H9 (cell line): ENCODE measurements around the gene NFE2L2. TPM values are rescaled to one million over a fixed set of nuclear protein-coding genes. Genes with fewer than 3 reads are reported as not detected.

Experiments used
- DNase-seq: peaks from one replicate; pipeline ENCODE4 v3.0.0-alpha.2; 2017
- H2AFZ ChIP-seq: one replicate; pipeline ENCODE4 v1.6.1; 2013; ENCODE audit warnings: mild to moderate bottlenecking, low read length, control low read depth, moderate library complexity
- H2AK5ac ChIP-seq: 2 replicates; pipeline ENCODE4 v1.6.1; 2013; ENCODE audit warnings: low read length, control low read depth, mixed read lengths; ENCODE audit not compliant: insufficient read length
- H2BK120ac ChIP-seq: one replicate; pipeline ENCODE4 v1.6.1; 2013; ENCODE audit warnings: low read depth, mild to moderate bottlenecking, low read length, control low read depth, inconsistent platforms; ENCODE audit not compliant: poor library complexity, severe bottlenecking
- H2BK12ac ChIP-seq: 2 replicates; pipeline ENCODE4 v1.6.1; 2013; ENCODE audit warnings: low read length, control low read depth, mixed read lengths, low read depth; ENCODE audit not compliant: insufficient read length
- H2BK15ac ChIP-seq: 2 replicates; pipeline ENCODE4 v1.6.1; 2013; ENCODE audit warnings: low read depth, low read length, control low read depth
- H2BK20ac ChIP-seq: one replicate; pipeline ENCODE4 v1.6.1; 2013; ENCODE audit warnings: low read depth, mild to moderate bottlenecking, low read length, control low read depth, inconsistent platforms; ENCODE audit not compliant: poor library complexity, severe bottlenecking
- H2BK5ac ChIP-seq: 2 replicates; pipeline ENCODE4 v1.6.1; 2013; ENCODE audit warnings: low read length, control low read depth, mixed read lengths; ENCODE audit not compliant: insufficient read length
- H3K14ac ChIP-seq: 2 replicates; pipeline ENCODE4 v1.6.1; 2013; ENCODE audit warnings: low read length, control low read depth; ENCODE audit not compliant: insufficient read depth
- H3K18ac ChIP-seq: 2 replicates; pipeline ENCODE4 v1.6.1; 2013; ENCODE audit warnings: low read depth, mild to moderate bottlenecking, mixed read lengths, low read length, control low read depth; ENCODE audit not compliant: insufficient read length
- H3K23ac ChIP-seq: 2 replicates; pipeline ENCODE4 v1.6.1; 2013; ENCODE audit warnings: low read length, control low read depth, mixed read lengths, low read depth; ENCODE audit not compliant: insufficient read length
- H3K23me2 ChIP-seq: 2 replicates; pipeline ENCODE4 v1.6.1; 2013; ENCODE audit warnings: low read depth, mild to moderate bottlenecking, mixed read lengths, low read length, control low read depth; ENCODE audit not compliant: insufficient read length, poor library complexity, severe bottlenecking
- H3K27ac ChIP-seq: 2 replicates; pipeline ENCODE4 v1.5.1; 2013; ENCODE audit warnings: low read length, control low read depth, mixed read lengths, low read depth; ENCODE audit not compliant: insufficient read length
- H3K27me3 ChIP-seq: 2 replicates; pipeline ENCODE4 v1.6.1; 2013; ENCODE audit warnings: low read length, control low read depth, inconsistent platforms; ENCODE audit not compliant: insufficient read depth
- H3K4ac ChIP-seq: 2 replicates; pipeline ENCODE4 v1.6.1; 2013; ENCODE audit warnings: low read depth, mild to moderate bottlenecking, control low read depth, inconsistent platforms, low read length, moderate library complexity
- H3K4me1 ChIP-seq: 2 replicates; pipeline ENCODE4 v1.6.1; 2013; ENCODE audit warnings: low read length, control low read depth, inconsistent platforms; ENCODE audit not compliant: insufficient read depth
- H3K4me2 ChIP-seq: 2 replicates; pipeline ENCODE4 v1.6.1; 2013; ENCODE audit warnings: low read length, control low read depth, mixed read lengths; ENCODE audit not compliant: insufficient read length, insufficient read depth
- H3K56ac ChIP-seq: 2 replicates; pipeline ENCODE4 v1.6.1; 2013; ENCODE audit warnings: low read depth, mild to moderate bottlenecking, mixed read lengths, low read length, control low read depth; ENCODE audit not compliant: insufficient read length
- H3K79me1 ChIP-seq: 2 replicates; pipeline ENCODE4 v1.6.1; 2013; ENCODE audit warnings: low read depth, mild to moderate bottlenecking, moderate library complexity, low read length, control low read depth, inconsistent platforms; ENCODE audit not compliant: insufficient read depth, poor library complexity, severe bottlenecking
- H3K79me2 ChIP-seq: 2 replicates; pipeline ENCODE4 v1.6.1; 2013; ENCODE audit warnings: low read length, control low read depth, inconsistent platforms; ENCODE audit not compliant: insufficient read depth
- H3K9ac ChIP-seq: 2 replicates; pipeline ENCODE4 v1.6.1; 2013; ENCODE audit warnings: low read length, control low read depth, mixed read lengths; ENCODE audit not compliant: insufficient read length; ENCODE audit errors: extremely low read depth
- H3K9me3 ChIP-seq: one replicate; pipeline ENCODE4 v1.6.1; 2013; ENCODE audit warnings: low read depth, low read length, inconsistent platforms; ENCODE audit not compliant: control insufficient read depth
- H3T11ph ChIP-seq: one replicate; pipeline ENCODE4 v1.6.1; 2013; ENCODE audit warnings: mild to moderate bottlenecking, low read length, control low read depth, inconsistent platforms
- H4K20me1 ChIP-seq: one replicate; pipeline ENCODE4 v1.6.1; 2013; ENCODE audit not compliant: control insufficient read depth, insufficient read length, insufficient read depth
- H4K5ac ChIP-seq: 2 replicates; pipeline ENCODE4 v1.6.1; 2013; ENCODE audit warnings: low read depth, mild to moderate bottlenecking, mixed read lengths, low read length, control low read depth; ENCODE audit not compliant: insufficient read length
- H4K8ac ChIP-seq: replicated peaks from 2 replicates; pipeline ENCODE4 v1.6.1; 2013; ENCODE audit warnings: low read length, control low read depth, mixed read lengths, low read depth; ENCODE audit not compliant: insufficient read length
- H4K91ac ChIP-seq: 2 replicates; pipeline ENCODE4 v1.6.1; 2013; ENCODE audit warnings: low read depth, mild to moderate bottlenecking, moderate library complexity, mixed read lengths, low read length, control low read depth; ENCODE audit not compliant: insufficient read length
- H3K27ac Mint-ChIP-seq, 3 experiments: 2 replicates in 2 of 3; 3 replicates in 1 of 3; pipeline ENCODE4 v1.8.0; 2020 to 2021; ENCODE audit warnings: mixed read lengths in 3 of 3, mild to moderate bottlenecking in 1 of 3, moderate library complexity in 1 of 3
- H3K27me3 Mint-ChIP-seq: 2 replicates; pipeline ENCODE4 v1.8.0; 2021; ENCODE audit warnings: low read depth, mild to moderate bottlenecking, moderate library complexity, mixed read lengths
- H3K36me3 Mint-ChIP-seq, 3 experiments: 2 replicates in 2 of 3; 3 replicates in 1 of 3; pipeline ENCODE4 v1.8.0; 2020 to 2021; ENCODE audit warnings: low read depth in 3 of 3, mixed read lengths in 3 of 3; ENCODE audit not compliant: insufficient read depth in 1 of 3
- H3K4me1 Mint-ChIP-seq, 2 experiments: 2 replicates each; pipeline ENCODE4 v1.8.0; 2020; ENCODE audit warnings: mixed read lengths in 2 of 2
- H3K4me3 Mint-ChIP-seq, 2 experiments: 2 replicates in 1 of 2; 3 replicates in 1 of 2; pipeline ENCODE4 v1.8.0; 2020 to 2021; ENCODE audit warnings: mild to moderate bottlenecking in 2 of 2, mixed read lengths in 2 of 2, moderate library complexity in 1 of 2
- H3K9me3 Mint-ChIP-seq, 2 experiments: 2 replicates in 1 of 2; 3 replicates in 1 of 2; pipeline ENCODE4 v1.8.0; 2020; ENCODE audit warnings: mild to moderate bottlenecking in 2 of 2, mixed read lengths in 2 of 2, moderate library complexity in 1 of 2
- CTCF ChIP-seq: fragments of 200-600 bp; sonication (generic); conservative IDR thresholded peaks from 3 replicates; pipeline ENCODE4 v1.8.0; 2021; ENCODE audit warnings: antibody characterized with exemption, mild to moderate bottlenecking
- WGBS: extraction: QIAGEN DNeasy Blood & Tissue Kit; methylation state at CpG from one replicate; pipeline ENCODE4 v1.1.7; 2013; ENCODE audit warnings: missing lambda C conversion rate, low lambda C conversion rate, mixed read lengths; ENCODE audit not compliant: insufficient read length; ENCODE audit errors: extremely low coverage; 5-methylcytosine and 5-hydroxymethylcytosine counted together
- total RNA-seq: library from RNA; stranded (reverse); gene quantifications from 2 replicates; pipeline ENCODE4 v1.2.1, GENCODE V29; 2021

The NFE2L2 gene
- total RNA-seq, 1 experiment from 2014 or later = 42.5 TPM

GRCh38 chr2:177188482-177189469, 75.8 kb downstream of the NFE2L2 start:
- Histone ChIP-seq H3K23me2 (no peaks in the 10 kb centered on the region), H2BK20ac (no peak overlapping the region), H3K27ac (no peak overlapping the region), H2BK120ac (no peak overlapping the region), H2BK15ac (no peak overlapping the region), H2BK5ac (no peak overlapping the region), H3K18ac (no peak overlapping the region), H3K27me3 (no peaks in the 10 kb centered on the region), H3K4me1 (no peaks in the 10 kb centered on the region), H3K23ac (no peak overlapping the region), H3K56ac (no peak overlapping the region), H2BK12ac (no peak overlapping the region), H2AK5ac (no peak overlapping the region), H4K20me1 (no peaks in the 10 kb centered on the region), H3K9me3 (no peaks in the 10 kb centered on the region), H3K79me2 (no peaks in the 10 kb centered on the region), H3K14ac (no peak overlapping the region), H3K4ac (no peak overlapping the region), H4K91ac (no peak overlapping the region), H3K9ac (no peak overlapping the region), H2AFZ (no peak overlapping the region), H3T11ph (no peak overlapping the region), H3K79me1 (no peaks in the 10 kb centered on the region), H4K8ac (no peak overlapping the region), H3K4me2 (no peak overlapping the region), H4K5ac (no peak overlapping the region)
- no peak for DNase-seq
- 0 out of 4 replicates have a peak, but pooled peaks cover 0 to 4% of the 10 kb centered on the region in 2 experiments for H3K4me1 Mint-ChIP-seq
- no peak overlapping the region for H3K4me3 Mint-ChIP-seq
- no peaks in the 10 kb centered on the region for H3K27me3 Mint-ChIP-seq
- no peaks in the 10 kb centered on the region; a peak in 1 of 5 replicates for H3K9me3 Mint-ChIP-seq
- WGBS = no CpG with 5 or more reads among the region's 7 CpGs
- no peak overlapping the region for H3K27ac Mint-ChIP-seq
- no peaks in the 10 kb centered on the region for H3K36me3 Mint-ChIP-seq
- TF ChIP-seq CTCF = no peak
